ENCODE measurements around the gene ULBP2.

- TF ChIP-seq POLR2A (IDR thresholded peaks at IDR 0.05) (no peak), CTCF (IDR thresholded peaks at IDR 0.05) (no peak)
Measured at GRCh38 chr6:149907317-149907716, 34.5 kb upstream of the ULBP2 start.
